ES-I3 (cell line): ENCODE data around the gene DBR1.

Source experiments
- H3K36me3 ChIP-seq: 2 replicates; pipeline ENCODE4 v1.6.1; 2013; ENCODE audit warnings: mild to moderate bottlenecking, low read length, control low read depth, moderate library complexity; ENCODE audit not compliant: insufficient read depth
- H3K4me1 ChIP-seq: 2 replicates; pipeline ENCODE4 v1.6.1; 2013; ENCODE audit warnings: mild to moderate bottlenecking, control low read depth, low read length; ENCODE audit not compliant: insufficient read depth
- H3K9ac ChIP-seq: 2 replicates; pipeline ENCODE4 v1.6.1; 2013; ENCODE audit warnings: low read depth, mild to moderate bottlenecking, low read length, moderate library complexity
- H3K9me3 ChIP-seq: 2 replicates; pipeline ENCODE4 v1.6.1; 2013; ENCODE audit warnings: mild to moderate bottlenecking, low read length, moderate library complexity; ENCODE audit not compliant: control insufficient read depth, insufficient read depth

The DBR1 gene

DNA sequence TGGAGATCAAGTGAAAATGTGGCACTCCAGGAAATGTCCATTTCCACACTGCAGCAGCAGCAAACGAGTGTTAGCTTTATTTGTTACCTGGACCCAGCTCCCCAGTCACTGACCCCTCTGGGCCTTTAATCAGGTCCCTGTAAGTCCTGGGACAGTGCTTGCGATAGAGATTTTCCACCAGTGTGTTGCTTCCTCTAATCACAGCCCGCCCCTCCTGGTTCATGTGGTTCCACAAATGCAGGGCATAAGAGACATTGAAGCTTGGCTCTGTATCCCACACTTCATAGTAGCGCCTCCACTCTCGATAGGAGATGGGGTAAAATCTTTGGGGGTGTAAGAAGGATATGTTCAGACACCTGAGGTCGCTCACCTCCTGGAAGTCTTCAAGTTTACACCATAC lies 50.5 kb downstream of the DBR1 start:
- H3K9ac ChIP-seq = no peak overlapping the region
- no peaks in the 10 kb centered on the region for H3K4me1 ChIP-seq
- H3K9me3 ChIP-seq = 0 out of 2 replicates have a peak, but pooled peaks cover 8% of the 10 kb centered on the region
- no peaks in the 10 kb centered on the region for H3K36me3 ChIP-seq

DNA sequence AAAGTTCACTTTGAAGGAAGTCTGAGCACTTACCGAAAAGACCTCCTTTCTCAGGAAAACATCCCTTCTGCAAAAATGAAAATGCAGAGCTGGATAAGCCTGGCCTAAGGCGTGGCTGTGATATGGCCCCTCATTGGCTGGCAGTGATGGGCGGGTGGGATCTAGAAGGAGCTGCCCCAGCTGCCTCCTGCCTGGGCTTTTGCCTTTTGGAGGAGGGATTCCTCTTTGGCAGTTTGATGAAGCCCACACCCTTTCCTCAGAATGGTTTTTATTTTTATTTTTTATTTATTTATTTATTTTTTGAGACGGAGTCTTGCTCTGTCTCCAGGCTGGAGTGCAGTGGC lies 55.3 kb downstream of the DBR1 start:
- Histone ChIP-seq H3K9me3 (0 out of 2 replicates have a peak, but pooled peaks cover 8% of the 10 kb centered on the region), H3K36me3 (no peaks in the 10 kb centered on the region), H3K4me1 (no peaks in the 10 kb centered on the region), H3K9ac (no peak overlapping the region)

DNA sequence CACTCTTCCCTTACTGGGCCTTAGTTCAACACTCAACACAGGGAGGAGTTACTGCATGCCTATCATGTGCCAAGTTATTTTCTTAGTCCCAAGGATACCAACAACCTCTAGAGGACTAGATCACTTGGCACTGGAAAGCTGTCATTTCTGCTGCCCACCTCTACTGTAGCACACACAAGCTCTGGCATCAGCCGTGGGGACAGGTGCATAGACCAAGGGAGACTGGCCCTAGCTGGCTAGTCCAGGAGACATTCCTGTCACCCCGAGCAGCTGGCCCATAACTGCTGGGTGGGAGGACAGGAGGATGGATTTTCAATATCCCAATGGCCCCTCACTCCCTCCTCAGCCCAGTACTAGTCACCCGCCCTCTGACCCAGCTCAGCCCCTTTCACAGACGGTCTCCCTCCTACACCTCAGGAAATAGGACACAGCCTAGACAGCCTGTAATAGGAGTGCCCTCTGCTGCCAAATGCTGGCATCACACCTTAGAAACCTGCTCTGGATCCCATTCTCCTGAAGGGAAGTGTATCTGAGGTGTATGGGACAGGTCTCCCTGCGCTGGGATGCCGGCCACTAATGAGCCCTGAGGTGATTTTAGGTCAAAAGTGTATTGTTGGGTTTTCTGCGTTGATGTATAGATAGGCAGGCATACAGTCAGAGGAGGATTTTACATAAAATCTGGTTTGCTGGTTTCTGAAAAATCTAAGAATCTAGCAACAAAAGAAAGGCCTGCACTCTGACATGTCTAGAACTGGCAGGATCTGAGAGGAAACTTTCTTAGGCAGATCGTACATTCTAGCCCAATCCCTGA lies 55.9 kb downstream of the DBR1 start:
- Histone ChIP-seq H3K4me1 (peaks cover 5% of the 10 kb centered on the region; the same call in 1 of the 2 replicates), H3K9ac (no peak overlapping the region), H3K9me3 (0 out of 2 replicates have a peak, but pooled peaks cover 5% of the 10 kb centered on the region), H3K36me3 (no peaks in the 10 kb centered on the region)

DNA sequence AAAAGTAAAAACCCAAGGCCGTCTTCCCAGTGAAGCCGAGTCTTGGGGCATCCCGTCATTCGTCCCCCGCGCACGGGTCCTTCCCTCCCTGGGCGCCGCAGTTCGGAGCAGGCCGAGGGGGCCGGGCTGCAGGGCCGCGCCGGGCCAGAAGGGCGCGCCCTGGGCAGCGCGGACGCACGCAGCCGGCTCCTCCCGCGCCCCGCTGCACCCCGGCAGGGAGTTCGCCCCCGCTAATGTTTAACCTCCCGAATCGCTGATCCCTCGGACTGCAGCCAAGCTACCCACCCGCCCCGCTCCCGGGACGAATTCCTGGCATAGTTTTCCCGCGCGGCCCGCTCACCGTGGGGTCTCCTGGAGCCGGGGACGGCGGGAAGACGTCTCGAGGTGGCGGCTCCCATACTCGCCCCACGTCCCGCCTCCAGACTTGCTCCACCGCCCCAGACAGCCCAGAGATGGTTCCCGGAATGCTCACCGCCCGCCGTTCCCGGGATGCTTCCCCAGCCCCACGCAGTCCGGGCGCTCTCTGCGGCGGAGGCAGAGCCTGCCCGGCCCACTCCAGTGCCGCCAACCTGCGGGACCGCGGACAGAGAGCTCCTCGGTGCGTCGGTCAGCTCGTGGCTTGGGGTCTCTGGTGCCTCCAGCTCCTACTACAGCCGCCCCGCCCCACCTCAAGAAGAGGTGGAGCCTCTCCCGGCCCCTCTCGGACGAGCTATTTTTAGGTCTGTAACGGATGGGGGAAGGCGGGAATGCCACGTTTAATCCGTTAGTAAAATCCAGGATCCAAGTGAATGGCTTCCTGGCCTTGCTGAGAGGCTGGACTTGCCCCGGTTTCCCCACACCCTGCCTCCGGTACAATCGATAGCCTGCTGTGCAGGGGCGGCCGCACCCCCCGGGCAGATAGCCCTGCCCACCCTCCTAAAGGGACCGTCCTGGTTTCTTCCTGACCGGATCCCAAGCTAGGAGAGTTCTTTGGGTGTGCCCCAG lies 59.4 kb downstream of the DBR1 start, which contains the start of gene DZIP1L:
DZIP1L (minus strand) TSS at position 621 of the 984 bp plus-strand sequence. CDS start 11,637 bp downstream, outside the sequence.
- no peaks in the 10 kb centered on the region for H3K9me3 ChIP-seq
- H3K9ac ChIP-seq = peak within 1 kb of the TSS; percentile 96
- H3K36me3 ChIP-seq = no peaks in the 10 kb centered on the region
- peaks cover 11% of the 10 kb centered on the region for H3K4me1 ChIP-seq

DNA sequence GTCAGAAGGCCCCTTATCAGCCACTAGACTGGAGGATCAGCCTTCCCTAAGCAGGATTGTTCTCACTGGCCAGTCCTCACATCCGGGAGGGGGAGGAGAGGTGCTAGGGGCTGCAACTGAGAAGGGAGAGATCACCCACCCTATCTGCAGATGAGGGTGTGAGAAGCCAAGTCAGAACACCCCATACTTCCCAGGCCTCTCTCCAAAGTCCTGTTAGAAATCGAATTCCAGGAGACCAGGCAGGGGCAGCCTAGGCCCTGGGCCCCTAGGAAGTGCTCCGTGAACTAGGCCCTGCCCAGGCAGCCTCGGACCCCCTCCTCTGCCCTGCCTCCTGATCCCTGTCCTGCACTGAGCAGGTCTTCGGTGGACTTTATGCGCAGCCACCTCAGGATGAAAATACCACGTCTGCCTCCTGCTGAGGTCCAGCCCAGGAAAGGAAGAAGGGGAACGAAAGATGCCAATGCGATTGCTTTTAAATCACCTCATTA lies 60.2 kb downstream of the DBR1 start:
- Histone ChIP-seq H3K4me1 (peaks cover 11% of the 10 kb centered on the region), H3K36me3 (no peaks in the 10 kb centered on the region), H3K9ac (peak overlapping the region; percentile 96), H3K9me3 (no peaks in the 10 kb centered on the region)

DNA sequence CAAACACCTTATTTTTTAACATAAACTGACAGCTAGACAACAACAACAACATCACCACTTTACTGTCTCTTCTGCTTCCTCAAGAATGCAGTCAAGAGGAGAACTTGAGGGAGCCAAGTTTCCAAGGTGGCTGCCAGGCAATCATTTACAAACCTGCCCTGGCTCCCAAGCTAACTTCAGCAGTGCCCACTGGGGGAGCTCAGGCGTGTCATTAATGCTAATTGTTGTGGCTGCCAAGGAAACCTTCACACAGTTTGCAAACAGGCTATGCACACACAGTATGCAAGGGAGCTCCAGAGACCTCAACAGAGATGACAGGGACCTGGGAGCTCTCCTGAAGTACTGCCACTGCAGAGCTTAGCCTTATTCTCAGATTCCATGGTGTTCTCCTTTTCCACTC lies 61.4 kb downstream of the DBR1 start:
- H3K9ac ChIP-seq = no peak overlapping the region

DNA sequence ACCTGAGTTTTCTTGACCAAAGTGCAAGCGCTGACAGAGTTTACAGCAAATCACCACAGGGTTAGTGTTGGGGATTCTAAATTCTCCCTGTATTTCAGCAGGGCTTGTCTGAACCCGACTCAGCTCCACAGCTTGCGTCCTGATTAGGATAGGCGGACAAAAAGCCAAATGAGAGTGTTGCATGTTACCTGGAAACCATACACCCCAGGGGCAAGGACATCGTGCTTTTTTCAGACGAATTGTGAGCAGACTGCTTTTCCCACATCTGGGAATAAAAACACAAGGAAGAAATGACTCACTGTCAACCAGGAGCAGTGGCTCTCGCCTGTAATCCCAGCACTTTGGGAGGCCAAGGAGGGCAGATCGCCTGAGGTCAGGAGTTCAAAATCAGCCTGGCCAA lies 62.4 kb downstream of the DBR1 start:
- H3K9ac ChIP-seq = no peak overlapping the region
- no peaks in the 10 kb centered on the region for H3K36me3 ChIP-seq
- H3K9me3 ChIP-seq = no peaks in the 10 kb centered on the region
- H3K4me1 ChIP-seq = peaks cover 11% of the 10 kb centered on the region

More for the DNA sequence above, 61.4 kb downstream of the DBR1 start:
- Histone ChIP-seq H3K9me3 (no peaks in the 10 kb centered on the region), H3K36me3 (no peaks in the 10 kb centered on the region), H3K4me1 (peaks cover 11% of the 10 kb centered on the region)
